IMR-90 (cell line): ENCODE data around the gene SASH3. TPM values are rescaled to one million over a fixed set of nuclear protein-coding genes. Genes with fewer than 3 reads are reported as not detected.
A peak's percentile ranks its signal among the peaks of the same experiment; 100 is the strongest.

ENCODE experiments used
- ATAC-seq: fragments of 200-7000 bp; cut with Tn5 transposase; 2 replicates; pipeline ENCODE4 v1.9.1; 2020; ENCODE audit warnings: low read depth, mild to moderate bottlenecking, moderate library complexity
- BruUV-seq: library from RNA; stranded (reverse); fragments of 400-500 nt; replicated peaks from 2 replicates; lab custom pipeline; 2021; lab: Mats Ljungman, UMichigan
- CTCF ChIA-PET: fragments of 300-600 bp; formaldehyde crosslinking; extraction: SDS; loops from one replicate; lab custom pipeline; 2021; ENCODE audit warnings: antibody characterized with exemption; lab: Yijun Ruan, JAX
- POLR2A ChIA-PET: fragments of 300-600 bp; sonication (Branson Sonifier 250); formaldehyde crosslinking; loops from one replicate; lab custom pipeline; 2022; ENCODE audit warnings: antibody characterized with exemption; ENCODE audit not compliant: unreplicated experiment; lab: Charles Lee
- DNase-seq: peaks from one replicate; pipeline ENCODE4 v3.0.0; 2013
- H2AFZ ChIP-seq: replicated peaks from 2 replicates; pipeline ENCODE3; 2013; ENCODE audit warnings: low read length, mild to moderate bottlenecking; ENCODE audit not compliant: poor library complexity
- H2AK5ac ChIP-seq: 2 replicates; pipeline ENCODE4 v1.6.1; 2013; ENCODE audit warnings: low read depth, low read length, inconsistent platforms
- H2AK9ac ChIP-seq: replicated peaks from 2 replicates; pipeline ENCODE3; 2013; ENCODE audit warnings: mild to moderate bottlenecking, low read depth, low read length, moderate library complexity; ENCODE audit not compliant: poor library complexity
- H2BK120ac ChIP-seq: 2 replicates; pipeline ENCODE4 v1.6.1; 2013; ENCODE audit warnings: low read depth, low read length, inconsistent platforms
- H2BK15ac ChIP-seq: 3 replicates; pipeline ENCODE4 v1.6.1; 2013; ENCODE audit warnings: low read depth, low read length, inconsistent platforms
- H2BK20ac ChIP-seq: 2 replicates; pipeline ENCODE4 v1.6.1; 2013; ENCODE audit warnings: low read depth, mild to moderate bottlenecking, inconsistent platforms, low read length, moderate library complexity
- H2BK5ac ChIP-seq: 2 replicates; pipeline ENCODE4 v1.6.1; 2013; ENCODE audit warnings: mild to moderate bottlenecking, low read depth, low read length, inconsistent platforms; ENCODE audit not compliant: poor library complexity, severe bottlenecking
- H3K14ac ChIP-seq: replicated peaks from 2 replicates; pipeline ENCODE4 v1.6.1; 2013; ENCODE audit warnings: low read depth, low read length, inconsistent platforms
- H3K18ac ChIP-seq: 2 replicates; pipeline ENCODE4 v1.6.1; 2013; ENCODE audit warnings: low read depth, low read length, control low read depth
- H3K23ac ChIP-seq: 2 replicates; pipeline ENCODE4 v1.6.1; 2013; ENCODE audit warnings: low read depth, low read length, inconsistent platforms
- H3K27ac ChIP-seq: 2 replicates; pipeline ENCODE4 v1.5.1; 2013; ENCODE audit warnings: mild to moderate bottlenecking, control low read depth, low read length; ENCODE audit not compliant: insufficient read depth
- H3K27me3 ChIP-seq: 2 replicates; pipeline ENCODE4 v1.6.1; 2013; ENCODE audit warnings: low read length; ENCODE audit not compliant: control insufficient read depth, insufficient read depth
- H3K36me3 ChIP-seq: 2 replicates; pipeline ENCODE4 v1.6.1; 2013; ENCODE audit warnings: low read length, mixed read lengths; ENCODE audit not compliant: control insufficient read depth, insufficient read depth
- H3K4ac ChIP-seq: 2 replicates; pipeline ENCODE4 v1.6.1; 2013; ENCODE audit warnings: low read depth, low read length, inconsistent platforms
- H3K4me1 ChIP-seq: 2 replicates; pipeline ENCODE4 v1.6.1; 2013; ENCODE audit warnings: low read length, mixed read lengths; ENCODE audit not compliant: control insufficient read depth, insufficient read depth
- H3K4me2 ChIP-seq: 2 replicates; pipeline ENCODE4 v1.6.1; 2013; ENCODE audit warnings: low read depth, mild to moderate bottlenecking, control low read depth, low read length, moderate library complexity
- H3K4me3 ChIP-seq: 2 replicates; pipeline ENCODE4 v1.5.1; 2013; ENCODE audit warnings: low read depth, mild to moderate bottlenecking, control low read depth, low read length, moderate library complexity; ENCODE audit not compliant: insufficient read depth
- H3K56ac ChIP-seq: 2 replicates; pipeline ENCODE4 v1.6.1; 2013; ENCODE audit warnings: low read length, inconsistent platforms; ENCODE audit not compliant: insufficient read depth; ENCODE audit errors: extremely low read depth
- H3K79me1 ChIP-seq, 2 experiments: 2 replicates each; pipeline ENCODE4 v1.6.1; 2013; ENCODE audit warnings: low read length in 2 of 2, inconsistent platforms in 1 of 2, low read depth in 1 of 2
- H3K9ac ChIP-seq: 2 replicates; pipeline ENCODE4 v1.6.1; 2013; ENCODE audit warnings: low read depth, low read length, control low read depth
- H3K9me1 ChIP-seq: 2 replicates; pipeline ENCODE4 v1.6.1; 2013; ENCODE audit warnings: low read length, inconsistent platforms; ENCODE audit not compliant: insufficient read depth
- H3K9me3 ChIP-seq: 2 replicates; pipeline ENCODE4 v1.6.1; 2013; ENCODE audit warnings: low read length; ENCODE audit not compliant: control insufficient read depth, insufficient read depth
- H4K20me1 ChIP-seq: 2 replicates; pipeline ENCODE4 v1.6.1; 2013; ENCODE audit warnings: low read length, inconsistent platforms; ENCODE audit not compliant: insufficient read depth
- H4K5ac ChIP-seq: 2 replicates; pipeline ENCODE4 v1.6.1; 2013; ENCODE audit warnings: mild to moderate bottlenecking, low read depth, low read length, control low read depth
- H4K8ac ChIP-seq, 2 experiments: 2 replicates each; pipeline ENCODE4 v1.6.1; 2013; ENCODE audit warnings: low read depth in 2 of 2, low read length in 2 of 2, control low read depth in 1 of 2, inconsistent platforms in 1 of 2
- H4K91ac ChIP-seq: 2 replicates; pipeline ENCODE4 v1.6.1; 2013; ENCODE audit warnings: low read depth, low read length, inconsistent platforms; ENCODE audit not compliant: insufficient read depth
- CEBPB ChIP-seq: IDR thresholded peaks from 2 replicates; pipeline ENCODE4 v1.6.1; 2012; ENCODE audit warnings: low read depth, low read length, improper control_type of control experiment
- CTCF ChIP-seq: conservative IDR thresholded peaks from 2 replicates; pipeline ENCODE4 v1.5.1; 2012; ENCODE audit warnings: mild to moderate bottlenecking, low read depth, low read length, improper control_type of control experiment
- MAFK ChIP-seq: IDR thresholded peaks from 2 replicates; pipeline ENCODE4 v1.6.1; 2012; ENCODE audit warnings: low read depth, low read length, improper control_type of control experiment
- MAZ ChIP-seq: IDR thresholded peaks from 2 replicates; pipeline ENCODE4 v1.6.1; 2012; ENCODE audit warnings: low read depth, mild to moderate bottlenecking, low read length, improper control_type of control experiment, moderate library complexity, borderline replicate concordance
- RCOR1 ChIP-seq: IDR thresholded peaks from 2 replicates; pipeline ENCODE4 v1.6.1; 2012; ENCODE audit warnings: mild to moderate bottlenecking, low read length, improper control_type of control experiment; ENCODE audit not compliant: insufficient replicate concordance
- RFX5 ChIP-seq: IDR thresholded peaks from 2 replicates; pipeline ENCODE4 v1.8.0; 2012; ENCODE audit warnings: low read depth, mild to moderate bottlenecking, low read length, moderate library complexity
- WGBS, 2 experiments: methylation state at CpG; one replicate each; pipeline versions ENCODE4 v1.1.5 to v1.1.7; 2013; ENCODE audit warnings: missing lambda C conversion rate in 2 of 2; ENCODE audit not compliant: insufficient read length in 1 of 2; ENCODE audit errors: extremely low coverage in 2 of 2; 5-methylcytosine and 5-hydroxymethylcytosine counted together
- dilution Hi-C: fragments of 300-500 bp; cut with HindIII; formaldehyde crosslinking; loops from one replicate; pipeline ENCODE4 v1.14.3; 2018; ENCODE audit warnings: low sequenced_read_pairs; ENCODE audit not compliant: unreplicated experiment
- in situ Hi-C: fragments of 300-500 bp; cut with MboI; formaldehyde crosslinking; loops from 3 replicates; pipeline ENCODE4 v1.14.3; 2019; ENCODE audit warnings: low sequenced_read_pairs, inconsistent platforms, mixed read lengths
- intact Hi-C: fragments of 100-400 bp; cut with micrococcal nuclease; formaldehyde crosslinking; loops from 2 replicates; pipeline ENCODE4 v1.10.0; 2022
- polyA plus RNA-seq, 3 experiments: library from polyadenylated mRNA; depleted of rRNA; stranded (reverse); fragments of >200 nt; gene quantifications; 2 replicates each; pipeline ENCODE4 v1.2.3, GENCODE V29; 2012; ENCODE audit warnings: low replicate concordance in 1 of 3
- total RNA-seq: library from RNA; depleted of rRNA; stranded (reverse); fragments of >200 nt; gene quantifications from 2 replicates; pipeline ENCODE4 v1.2.3, GENCODE V29; 2012

The SASH3 gene
- total and polyA plus RNA-seq, 2 of the 4 experiments (the other 2 are of a cell fraction), result not detected

- H3K23ac ChIP-seq, result no peak overlapping the region
- H3K4me3 ChIP-seq, result no peak overlapping the region
- H3K14ac ChIP-seq, result no peak overlapping the region
- H4K5ac ChIP-seq, result no peak overlapping the region
- no peak overlapping the region for H3K4ac ChIP-seq
- H4K91ac ChIP-seq, result no peak overlapping the region
- H2BK120ac ChIP-seq, result no peak overlapping the region
- no peak overlapping the region for H2BK20ac ChIP-seq
- dilution Hi-C loops (no loop called here), intact Hi-C loops (no loop called here), in situ Hi-C loops (no loop called here)
- CTCF ChIA-PET, result no interaction called here
- H4K8ac ChIP-seq, result no peak overlapping the region
- POLR2A ChIA-PET, result no interaction called here
- no peak overlapping the region for H3K18ac ChIP-seq
- WGBS, 2 experiments, result no CpG with 5 or more reads among the region's 11 CpGs
- no peak overlapping the region for H2BK5ac ChIP-seq
- no peaks in the 10 kb centered on the region for H3K36me3 ChIP-seq
- H3K4me2 ChIP-seq, result no peak overlapping the region
- no peak overlapping the region for H2BK15ac ChIP-seq
- no peak overlapping the region for H2AK5ac ChIP-seq
- H3K9ac ChIP-seq, result no peak overlapping the region
- DNase-seq (no peak), ATAC-seq (no peak)
- no peak overlapping the region for H3K56ac ChIP-seq
- peaks cover 18% of the 10 kb centered on the region for H3K27me3 ChIP-seq
- peak overlapping the region; percentile 28 for H2AK9ac ChIP-seq
- H2AFZ ChIP-seq, result no peak overlapping the region
- no peaks in the 10 kb centered on the region; the same call in 1 of the 2 replicates for H4K20me1 ChIP-seq
- TF ChIP-seq RCOR1 (no peak), MAZ (no peak), RFX5 (no peak), CTCF (no peak), MAFK (no peak), CEBPB (no peak)
- no peaks in the 10 kb centered on the region for H3K79me1 ChIP-seq
- no peaks in the 10 kb centered on the region for H3K9me1 ChIP-seq
- no TSS peak for BruUV-seq
- H3K27ac ChIP-seq, result no peak overlapping the region
- H3K4me1 ChIP-seq, result no peaks in the 10 kb centered on the region
- no peaks in the 10 kb centered on the region for H3K9me3 ChIP-seq
These were observed 5.6 kb downstream of the SASH3 start for GRCh38 chrX:129785160-129785947.
